Osteoblast (primary cell): ENCODE results near the gene TMC1. TPM values are rescaled to one million over a fixed set of nuclear protein-coding genes. Genes with fewer than 3 reads are reported as not detected.
"Not testable (repeated sequence)": the region's sequence is repeated elsewhere in the genome, so short reads cannot be mapped to it uniquely, and the experiment has no call there.

Experiments used
- DNase-seq: peaks from one replicate; pipeline ENCODE4 v3.0.0; 2011; ENCODE audit warnings: low spot score, mixed read lengths; ENCODE audit not compliant: insufficient read length; ENCODE audit errors: missing footprints
- H2AFZ ChIP-seq: 2 replicates; pipeline ENCODE4 v1.6.0; 2011; ENCODE audit warnings: mild to moderate bottlenecking, low read length
- H3K27ac ChIP-seq: 2 replicates; pipeline ENCODE4 v1.5.1; 2011; ENCODE audit warnings: mild to moderate bottlenecking, low read depth, low read length, moderate library complexity
- H3K27me3 ChIP-seq: 2 replicates; pipeline ENCODE4 v1.6.0; 2012; ENCODE audit warnings: mild to moderate bottlenecking, control low read depth, inconsistent platforms, low read length, moderate library complexity; ENCODE audit not compliant: insufficient read depth
- H3K36me3 ChIP-seq: 2 replicates; pipeline ENCODE4 v1.5.1; 2011; ENCODE audit warnings: mild to moderate bottlenecking, low read length, control low read depth, moderate library complexity; ENCODE audit not compliant: insufficient read depth
- H3K4me1 ChIP-seq: 2 replicates; pipeline ENCODE4 v1.5.1; 2011; ENCODE audit warnings: mild to moderate bottlenecking, low read length, control low read depth, moderate library complexity; ENCODE audit not compliant: insufficient read depth
- H3K4me2 ChIP-seq: 2 replicates; pipeline ENCODE4 v1.6.0; 2011; ENCODE audit warnings: mild to moderate bottlenecking, low read length; ENCODE audit not compliant: insufficient read depth
- H3K4me3 ChIP-seq: fragments of 200-600 bp; sonication (generic); 3 replicates; pipeline ENCODE4 v1.5.1; 2012; ENCODE audit warnings: mild to moderate bottlenecking, low read length, inconsistent platforms; ENCODE audit not compliant: insufficient read depth
- H3K79me2 ChIP-seq: 2 replicates; pipeline ENCODE4 v1.6.0; 2012; ENCODE audit warnings: mild to moderate bottlenecking, low read length, control low read depth, inconsistent platforms; ENCODE audit not compliant: insufficient read depth
- H3K9me3 ChIP-seq: 2 replicates; pipeline ENCODE4 v1.5.1; 2011; ENCODE audit warnings: low read depth, low read length, control low read depth
- H4K20me1 ChIP-seq: 2 replicates; pipeline ENCODE4 v1.6.0; 2012; ENCODE audit warnings: mild to moderate bottlenecking, low read length, control low read depth; ENCODE audit not compliant: insufficient read depth
- total RNA-seq: library from RNA; depleted of rRNA; stranded (reverse); fragments of >200 nt; gene quantifications from 2 replicates; pipeline ENCODE4 v1.2.3, GENCODE V29; 2012
- TF ChIP-seq, protein P1 (sequence below): IDR thresholded peaks from 2 replicates; pipeline ENCODE4 v1.5.1; 2011; ENCODE audit warnings: mild to moderate bottlenecking, low read depth, low read length, moderate library complexity; ENCODE audit errors: extremely low read depth

Gene TMC1
- total RNA-seq, 1 donor = under 0.01 TPM

DNA sequence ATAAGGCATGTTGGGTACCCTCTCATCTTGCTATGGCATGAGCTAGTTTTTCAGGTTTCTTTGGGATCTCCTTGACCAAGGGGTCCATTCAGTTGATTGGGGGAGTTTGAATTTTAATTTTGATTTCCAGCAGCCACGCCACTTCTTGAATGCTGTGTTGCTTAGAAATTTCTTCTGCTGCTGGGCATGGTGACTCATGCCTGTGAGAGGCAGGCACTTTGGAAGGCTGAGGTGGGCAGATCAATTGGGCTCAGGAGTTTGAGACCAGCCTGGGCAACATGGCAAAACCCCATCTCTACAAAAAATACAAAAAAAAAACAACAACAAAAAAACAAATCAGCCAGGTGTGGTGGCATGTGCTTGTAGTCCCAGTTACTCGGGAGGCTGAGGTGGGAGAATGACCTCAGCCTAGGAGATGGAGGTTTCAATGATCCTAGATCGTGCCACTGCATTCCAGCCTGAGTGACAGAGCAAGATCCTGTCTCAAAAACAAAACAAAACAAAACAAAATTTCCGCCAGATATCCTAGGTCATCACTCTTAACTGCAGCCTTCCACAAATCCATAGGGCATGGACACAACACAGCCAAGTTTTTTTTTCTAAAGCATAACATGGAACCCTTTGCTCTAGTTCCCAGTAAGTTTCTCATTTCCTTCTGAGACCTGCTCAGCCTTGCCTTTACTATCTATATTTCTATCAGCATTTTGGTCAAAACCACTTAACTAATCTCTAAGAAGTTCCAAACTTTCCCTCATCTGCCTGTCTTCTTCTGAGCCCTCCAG is 17.7 kb downstream of the TMC1 start:
- Histone ChIP-seq H3K4me1 (peaks cover 27% of the 10 kb centered on the region), H3K79me2 (no peaks in the 10 kb centered on the region), H3K4me2 (no peak overlapping the region), H3K9me3 (peaks cover 2% of the 10 kb centered on the region), H4K20me1 (no peaks in the 10 kb centered on the region), H3K4me3 (no peak overlapping the region), H3K36me3 (no peaks in the 10 kb centered on the region), H3K27ac (no peak overlapping the region), H3K27me3 (no peaks in the 10 kb centered on the region), H2AFZ (no peak overlapping the region)
- DNase-seq = no peak
- TF ChIP-seq, protein P1, sequence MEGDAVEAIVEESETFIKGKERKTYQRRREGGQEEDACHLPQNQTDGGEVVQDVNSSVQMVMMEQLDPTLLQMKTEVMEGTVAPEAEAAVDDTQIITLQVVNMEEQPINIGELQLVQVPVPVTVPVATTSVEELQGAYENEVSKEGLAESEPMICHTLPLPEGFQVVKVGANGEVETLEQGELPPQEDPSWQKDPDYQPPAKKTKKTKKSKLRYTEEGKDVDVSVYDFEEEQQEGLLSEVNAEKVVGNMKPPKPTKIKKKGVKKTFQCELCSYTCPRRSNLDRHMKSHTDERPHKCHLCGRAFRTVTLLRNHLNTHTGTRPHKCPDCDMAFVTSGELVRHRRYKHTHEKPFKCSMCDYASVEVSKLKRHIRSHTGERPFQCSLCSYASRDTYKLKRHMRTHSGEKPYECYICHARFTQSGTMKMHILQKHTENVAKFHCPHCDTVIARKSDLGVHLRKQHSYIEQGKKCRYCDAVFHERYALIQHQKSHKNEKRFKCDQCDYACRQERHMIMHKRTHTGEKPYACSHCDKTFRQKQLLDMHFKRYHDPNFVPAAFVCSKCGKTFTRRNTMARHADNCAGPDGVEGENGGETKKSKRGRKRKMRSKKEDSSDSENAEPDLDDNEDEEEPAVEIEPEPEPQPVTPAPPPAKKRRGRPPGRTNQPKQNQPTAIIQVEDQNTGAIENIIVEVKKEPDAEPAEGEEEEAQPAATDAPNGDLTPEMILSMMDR = no peak

DNA sequence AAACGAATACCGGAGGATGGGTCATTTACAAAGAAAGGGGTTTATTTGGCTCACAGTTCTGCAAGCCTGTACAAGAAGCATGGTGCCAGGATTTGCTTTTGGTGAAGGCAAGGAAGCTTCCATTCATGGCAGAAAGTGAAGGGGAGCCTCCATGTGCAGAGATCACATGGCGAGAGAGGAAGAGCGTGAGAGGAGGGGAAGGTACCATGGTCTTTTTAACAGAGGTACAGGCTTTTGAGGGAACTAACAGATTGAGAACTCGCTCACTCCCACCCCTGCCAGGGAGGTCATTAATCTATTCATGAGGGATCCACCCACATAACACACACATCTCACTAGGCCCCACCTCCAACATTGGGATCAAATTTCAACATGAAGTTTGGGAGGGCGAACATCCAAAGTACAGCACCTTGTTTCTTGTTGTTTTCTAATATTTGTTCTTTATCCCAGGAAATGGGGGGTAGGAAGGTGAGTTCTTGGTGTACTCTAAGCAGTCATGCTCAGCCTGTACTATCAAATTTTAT is 18.5 kb downstream of the TMC1 start:
- Histone ChIP-seq H3K79me2 (no peaks in the 10 kb centered on the region), H3K4me1 (peaks cover 27% of the 10 kb centered on the region), H3K4me3 (no peak overlapping the region), H3K4me2 (no peak overlapping the region), H2AFZ (no peak overlapping the region), H3K27ac (peak overlapping the region; percentile 17), H3K9me3 (peaks cover 2% of the 10 kb centered on the region), H4K20me1 (no peaks in the 10 kb centered on the region), H3K36me3 (no peaks in the 10 kb centered on the region), H3K27me3 (no peaks in the 10 kb centered on the region)
- TF ChIP-seq, protein P1 = no peak
- no peak for DNase-seq

DNA sequence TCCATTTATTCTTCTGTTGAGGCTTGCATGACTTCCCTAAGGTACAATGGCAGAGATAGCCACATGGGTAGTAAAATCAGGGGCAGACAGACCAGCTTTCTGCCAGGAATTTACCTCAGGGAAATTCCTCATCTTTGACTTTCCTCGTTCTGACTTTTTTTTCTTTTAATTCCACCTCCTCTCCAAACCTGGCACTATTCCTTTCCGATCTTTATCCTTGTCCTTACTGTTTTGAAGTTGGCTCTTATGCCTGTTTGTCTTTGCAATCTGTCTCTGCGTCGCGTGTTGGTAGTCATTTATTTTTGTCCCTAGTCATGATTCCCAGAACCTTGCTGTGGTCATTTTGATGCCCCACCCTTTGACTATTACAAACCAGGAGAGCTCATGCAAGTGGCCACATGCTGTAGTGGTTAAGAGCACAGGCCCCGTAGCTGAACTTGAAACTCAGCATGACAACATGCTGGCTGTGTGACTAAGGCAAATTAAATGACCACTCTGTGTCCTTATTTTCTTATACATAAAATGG is 19.0 kb downstream of the TMC1 start:
- H3K36me3 ChIP-seq = no peaks in the 10 kb centered on the region
- no peak for DNase-seq
- H2AFZ ChIP-seq = no peak overlapping the region
- peak overlapping the region; percentile 48 for H3K27ac ChIP-seq
- H3K4me3 ChIP-seq = no peak overlapping the region
- TF ChIP-seq, protein P1 = no peak
- H3K27me3 ChIP-seq = no peaks in the 10 kb centered on the region
- no peaks in the 10 kb centered on the region for H4K20me1 ChIP-seq
- H3K4me1 ChIP-seq = peaks cover 27% of the 10 kb centered on the region
- peaks cover 2% of the 10 kb centered on the region for H3K9me3 ChIP-seq
- H3K79me2 ChIP-seq = no peaks in the 10 kb centered on the region
- H3K4me2 ChIP-seq = no peak overlapping the region

DNA sequence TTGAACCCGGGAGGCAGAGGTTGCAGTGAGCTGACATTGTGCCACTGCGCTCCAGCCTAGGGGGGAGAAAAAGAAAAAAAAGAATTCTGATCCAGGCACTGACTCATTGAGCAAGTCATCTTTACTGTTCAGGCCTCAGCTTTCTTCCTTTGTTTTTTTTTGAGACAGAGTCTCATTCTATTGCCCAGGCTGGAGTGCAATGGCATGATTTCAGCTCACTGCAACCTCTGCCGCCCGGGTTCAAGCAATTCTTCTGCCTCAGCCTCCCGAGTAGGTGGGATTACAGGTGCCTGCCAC is 21.1 kb downstream of the TMC1 start:
- H3K36me3 ChIP-seq, DNase-seq, H3K79me2 ChIP-seq, H3K9me3 ChIP-seq, H3K27me3 ChIP-seq, H4K20me1 ChIP-seq, H3K4me3 ChIP-seq: not testable (repeated sequence)
- peak overlapping the region; percentile 20 for H2AFZ ChIP-seq
- H3K4me1 ChIP-seq = peaks cover 27% of the 10 kb centered on the region
- peak overlapping the region; percentile 51 for H3K27ac ChIP-seq
- peak overlapping the region; percentile 26 for H3K4me2 ChIP-seq
